Fibroblast of skin of left quadriceps (primary cell): ENCODE results near the gene OR6C76.
"Not testable (repeated sequence)": the region's sequence is repeated elsewhere in the genome, so short reads cannot be mapped to it uniquely, and the experiment has no call there.

ENCODE experiments used
- DNase-seq, 2 experiments: peaks; one replicate each; pipeline ENCODE4 v3.0.0-alpha.2; 2013; ENCODE audit warnings: low read depth in 2 of 2

Gene OR6C76

GRCh38 chr12:55425954-55426353 lies at the start of gene OR6C76:
Gene OR6C76, plus strand, starts transcription at chr12:55426254. Its CDS starts 0 bp downstream, at chr12:55426254.
- no peak for DNase-seq

- DNase-seq = no peak
Measured at GRCh38 chr12:55385891-55386290, 40.2 kb upstream of the OR6C76 start.

GRCh38 chr12:55392032-55392795 lies 33.8 kb upstream of the OR6C76 start:
- DNase-seq = no peak

- DNase-seq = no peak
Measured at GRCh38 chr12:55396326-55396725, 29.7 kb upstream of the OR6C76 start.

- DNase-seq = no peak
Measured at GRCh38 chr12:55400229-55400628, 25.8 kb upstream of the OR6C76 start, which contains the start of gene OR6C65. Gene OR6C65, plus strand, starts transcription at chr12:55400529. Its CDS starts 0 bp downstream, at chr12:55400529.

- no peak for DNase-seq
Measured at GRCh38 chr12:55407866-55408265, 18.2 kb upstream of the OR6C76 start.

- DNase-seq = not testable (repeated sequence)
Measured at GRCh38 chr12:55409133-55409532, 16.9 kb upstream of the OR6C76 start.

- not testable (repeated sequence) for DNase-seq
Measured at GRCh38 chr12:55412138-55412537, 13.9 kb upstream of the OR6C76 start.

GRCh38 chr12:55413498-55414388 lies 12.3 kb upstream of the OR6C76 start:
- DNase-seq = not testable (repeated sequence)

- DNase-seq = not testable (repeated sequence)
Measured at GRCh38 chr12:55414396-55414823, 11.6 kb upstream of the OR6C76 start.

GRCh38 chr12:55414889-55415288 lies 11.2 kb upstream of the OR6C76 start:
- not testable (repeated sequence) for DNase-seq

GRCh38 chr12:55416961-55417360 lies 9.1 kb upstream of the OR6C76 start:
- DNase-seq = no peak

GRCh38 chr12:55420307-55420962 lies 5.6 kb upstream of the OR6C76 start:
- DNase-seq = no peak

GRCh38 chr12:55428331-55429243 lies 2.5 kb downstream of the OR6C76 start:
- no peak for DNase-seq

- not testable (repeated sequence) for DNase-seq
Measured at GRCh38 chr12:55441233-55441632, 15.2 kb downstream of the OR6C76 start.

GRCh38 chr12:55443776-55444175 lies 17.7 kb downstream of the OR6C76 start, which contains the start of gene OR6C2:
Gene OR6C2, plus strand, starts transcription at chr12:55444076. Its CDS starts 8,138 bp downstream, at chr12:55452214.
- no peak for DNase-seq

GRCh38 chr12:55445357-55445756 lies 19.3 kb downstream of the OR6C76 start:
- DNase-seq = no peak

- no peak for DNase-seq
Measured at GRCh38 chr12:55446326-55446725, 20.3 kb downstream of the OR6C76 start.

- DNase-seq = no peak
Measured at GRCh38 chr12:55448825-55449224, 22.8 kb downstream of the OR6C76 start.

- not testable (repeated sequence) for DNase-seq
Measured at GRCh38 chr12:55464926-55465325, 38.9 kb downstream of the OR6C76 start.

- DNase-seq = no peak
Measured at GRCh38 chr12:55467836-55468235, 41.8 kb downstream of the OR6C76 start.
